NCI-H524 (cell line): ENCODE data around the gene SYT7.
"Not testable (repeated sequence)": the region's sequence is repeated elsewhere in the genome, so short reads cannot be mapped to it uniquely, and the experiment has no call there.

Experiments used
- DNase-seq, 2 experiments: peaks; one replicate each; lab custom pipeline; 2025; lab: John Stamatoyannopoulos, UW

The SYT7 gene

GRCh38 chr11:61581030-61581928, at the start of gene SYT7:
Gene SYT7 (minus strand): TSS chr11:61581076. CDS start chr11:61580820, 256 bp downstream.
- DNase-seq, result peak; percentile 81 to 94

- DNase-seq, result no peak
Observed at GRCh38 chr11:61630089-61630488, 49.2 kb upstream of the SYT7 start.

GRCh38 chr11:61629082-61629833, 48.4 kb upstream of the SYT7 start:
- DNase-seq, result no peak

- DNase-seq, result no peak
Observed at GRCh38 chr11:61628662-61628970, 47.7 kb upstream of the SYT7 start.

GRCh38 chr11:61627850-61628661, 47.2 kb upstream of the SYT7 start:
- peak; percentile 25 to 67 for DNase-seq

- DNase-seq, result no peak
Observed at GRCh38 chr11:61626580-61627380, 45.9 kb upstream of the SYT7 start.

GRCh38 chr11:61625525-61625924, 44.6 kb upstream of the SYT7 start:
- no peak for DNase-seq

- DNase-seq, result no peak
Observed at GRCh38 chr11:61621917-61622585, 41.2 kb upstream of the SYT7 start.

GRCh38 chr11:61619471-61620226, 38.8 kb upstream of the SYT7 start:
- DNase-seq, result no peak

- no peak for DNase-seq
Observed at GRCh38 chr11:61618978-61619377, 38.1 kb upstream of the SYT7 start.

GRCh38 chr11:61617515-61617914, 36.6 kb upstream of the SYT7 start:
- no peak for DNase-seq

GRCh38 chr11:61616434-61616833, 35.6 kb upstream of the SYT7 start:
- no peak for DNase-seq

GRCh38 chr11:61614782-61615181, 33.9 kb upstream of the SYT7 start:
- DNase-seq, result not testable (repeated sequence)

- peak in 1 of 2 experiments; percentile 53 for DNase-seq
Observed at GRCh38 chr11:61613870-61614269, 33.0 kb upstream of the SYT7 start.

GRCh38 chr11:61613051-61613450, 32.2 kb upstream of the SYT7 start:
- DNase-seq, result peak; percentile 29 to 30

GRCh38 chr11:61611309-61611708, 30.4 kb upstream of the SYT7 start:
- peak; percentile 89 to 98 for DNase-seq

GRCh38 chr11:61610905-61611304, 30.0 kb upstream of the SYT7 start:
- DNase-seq, result peak; percentile 42 to 71

GRCh38 chr11:61609980-61610366, 29.1 kb upstream of the SYT7 start:
- DNase-seq, result peak; percentile 61 to 82

GRCh38 chr11:61609000-61609979, 28.4 kb upstream of the SYT7 start:
- DNase-seq, result peak; percentile 33 to 79
